Neural cell (in vitro differentiated cells): ENCODE measurements around the gene ATP2A1. TPM values are rescaled to one million over a fixed set of nuclear protein-coding genes. Genes with fewer than 3 reads are reported as not detected.

Experiments used
- H2AFZ ChIP-seq: fragments of 200-600, 300-800 bp; sonication (generic), shearing (Covaris generic); 2 replicates; pipeline ENCODE4 v1.6.0; 2014; ENCODE audit warnings: low read depth, mild to moderate bottlenecking, antibody characterized with exemption, low read length, moderate library complexity
- H3F3A ChIP-seq: fragments of 200-600 bp; shearing (Covaris generic); 2 replicates; pipeline ENCODE4 v1.6.1; 2016; ENCODE audit warnings: mild to moderate bottlenecking, moderate library complexity, mixed read lengths, antibody characterized with exemption, low read length; ENCODE audit not compliant: insufficient read depth, poor library complexity, severe bottlenecking
- H3K27ac ChIP-seq: fragments of 200-600, 300-800 bp; sonication (generic), shearing (Covaris generic); 2 replicates; pipeline ENCODE4 v1.5.1; 2014; ENCODE audit warnings: mild to moderate bottlenecking, low read length, moderate library complexity
- H3K27me3 ChIP-seq: fragments of 300-800, 200-600 bp; sonication (generic), shearing (Covaris generic); 2 replicates; pipeline ENCODE4 v1.6.0; 2014; ENCODE audit warnings: mild to moderate bottlenecking, low read depth, low read length, moderate library complexity; ENCODE audit not compliant: insufficient read depth
- H3K36me3 ChIP-seq: fragments of 300-800, 200-600 bp; sonication (generic), shearing (Covaris generic); 2 replicates; pipeline ENCODE4 v1.5.1; 2014; ENCODE audit warnings: mild to moderate bottlenecking, antibody characterized with exemption, low read length, moderate library complexity; ENCODE audit not compliant: insufficient read depth
- H3K4me2 ChIP-seq: fragments of 300-800, 200-600 bp; sonication (generic), shearing (Covaris generic); 2 replicates; pipeline ENCODE4 v1.6.0; 2014; ENCODE audit warnings: mild to moderate bottlenecking, low read length
- H3K4me3 ChIP-seq: fragments of 300-800, 200-600 bp; sonication (generic), shearing (Covaris generic); 2 replicates; pipeline ENCODE4 v1.5.1; 2014; ENCODE audit warnings: mild to moderate bottlenecking, low read length, moderate library complexity
- H3K79me2 ChIP-seq: fragments of 200-600 bp; shearing (Covaris generic); replicated peaks from 2 replicates; pipeline ENCODE4 v1.6.0; 2014; ENCODE audit warnings: mild to moderate bottlenecking, low read length, moderate library complexity; ENCODE audit not compliant: insufficient read depth
- H3K9ac ChIP-seq: fragments of 300-800, 200-600 bp; sonication (generic), shearing (Covaris generic); 2 replicates; pipeline ENCODE4 v1.6.1; 2016; ENCODE audit warnings: mild to moderate bottlenecking, low read length, mixed read lengths
- H3K9me2 ChIP-seq: fragments of 200-600 bp; shearing (Covaris generic); 2 replicates; pipeline ENCODE4 v1.6.1; 2016; ENCODE audit warnings: mild to moderate bottlenecking, low read length, mixed read lengths; ENCODE audit not compliant: insufficient read depth
- H3K9me3 ChIP-seq: fragments of 200-600, 300-800 bp; sonication (generic), shearing (Covaris generic); 2 replicates; pipeline ENCODE4 v1.6.1; 2016; ENCODE audit warnings: mild to moderate bottlenecking, mixed run types, low read length, moderate library complexity, mixed read lengths
- H4K20me1 ChIP-seq: fragments of 200-600 bp; shearing (Covaris generic); 2 replicates; pipeline ENCODE4 v1.6.1; 2016; ENCODE audit warnings: mild to moderate bottlenecking, mixed run types; ENCODE audit not compliant: insufficient read depth
- CTCF ChIP-seq: fragments of 450-650 bp; IDR thresholded peaks from 2 replicates; pipeline ENCODE4 v1.5.1; 2014; ENCODE audit warnings: antibody characterized with exemption, mild to moderate bottlenecking, moderate library complexity; ENCODE audit not compliant: poor library complexity, severe bottlenecking
- EP300 ChIP-seq: fragments of 450-650 bp; conservative IDR thresholded peaks from 2 replicates; pipeline ENCODE4 v1.6.1; 2014; ENCODE audit warnings: antibody characterized with exemption, mild to moderate bottlenecking, moderate library complexity; ENCODE audit not compliant: poor library complexity, severe bottlenecking
- EZH2 ChIP-seq: fragments of 200-600, 300-800 bp; shearing (Covaris generic), sonication (generic); IDR thresholded peaks from 2 replicates; pipeline ENCODE4 v1.6.1; 2014; ENCODE audit warnings: antibody characterized with exemption, low read length, borderline replicate concordance, mild to moderate bottlenecking; ENCODE audit not compliant: insufficient read depth, poor library complexity, severe bottlenecking
- MXI1 ChIP-seq: fragments of 450-650 bp; conservative IDR thresholded peaks from 2 replicates; pipeline ENCODE4 v1.6.1; 2014; ENCODE audit warnings: antibody characterized with exemption, mild to moderate bottlenecking; ENCODE audit not compliant: poor library complexity, severe bottlenecking
- POLR2AphosphoS5 ChIP-seq: IDR thresholded peaks from 2 replicates; pipeline ENCODE4 v1.6.1; 2012
- RAD21 ChIP-seq: fragments of 450-650 bp; conservative IDR thresholded peaks from 2 replicates; pipeline ENCODE4 v1.6.1; 2014; ENCODE audit warnings: antibody characterized with exemption, mild to moderate bottlenecking, moderate library complexity
- REST ChIP-seq: IDR thresholded peaks from 2 replicates; pipeline ENCODE4 v1.6.1; 2012; ENCODE audit warnings: borderline replicate concordance
- SMC3 ChIP-seq: fragments of 450-650 bp; conservative IDR thresholded peaks from 2 replicates; pipeline ENCODE4 v1.6.1; 2014; ENCODE audit warnings: antibody characterized with exemption, mild to moderate bottlenecking, moderate library complexity; ENCODE audit not compliant: poor library complexity
- TAF1 ChIP-seq: IDR thresholded peaks from 2 replicates; pipeline ENCODE4 v1.6.1; 2012; ENCODE audit warnings: low read depth
- polyA plus RNA-seq: library from polyadenylated mRNA; depleted of rRNA; stranded (reverse); fragments of >200 nt; gene quantifications from 2 replicates; pipeline ENCODE4 v1.2.3, GENCODE V29; 2014

The ATP2A1 gene
- polyA plus RNA-seq, 1 donor from 2014 or later, result 0.06 TPM

- TF ChIP-seq EZH2 (no peak), POLR2AphosphoS5 (no peak), TAF1 (no peak), EP300 (no peak), REST (no peak), SMC3 (no peak), CTCF (no peak), MXI1 (no peak), RAD21 (no peak)
- no peak overlapping the region for H2AFZ ChIP-seq
- H3K27me3 ChIP-seq, result no peaks in the 10 kb centered on the region
- no peak overlapping the region for H3K4me3 ChIP-seq
- H3K4me2 ChIP-seq, result no peak overlapping the region
- no peaks in the 10 kb centered on the region for H3K9me2 ChIP-seq
- no peaks in the 10 kb centered on the region for H3K9me3 ChIP-seq
- no peaks in the 10 kb centered on the region for H3K79me2 ChIP-seq
- no peaks in the 10 kb centered on the region for H4K20me1 ChIP-seq
- H3K9ac ChIP-seq, result no peak overlapping the region
- H3K36me3 ChIP-seq, result no peaks in the 10 kb centered on the region
- no peaks in the 10 kb centered on the region for H3F3A ChIP-seq
- no peak overlapping the region for H3K27ac ChIP-seq
Measured at GRCh38 chr16:28898266-28898665, 20.0 kb downstream of the ATP2A1 start.

GRCh38 chr16:28898942-28899341, 20.7 kb downstream of the ATP2A1 start:
- H3K9me3 ChIP-seq, result no peaks in the 10 kb centered on the region
- H3K79me2 ChIP-seq, result no peaks in the 10 kb centered on the region
- H3F3A ChIP-seq, result no peaks in the 10 kb centered on the region
- no peak overlapping the region for H3K9ac ChIP-seq
- no peak overlapping the region for H3K4me2 ChIP-seq
- H2AFZ ChIP-seq, result no peak overlapping the region
- no peaks in the 10 kb centered on the region for H3K9me2 ChIP-seq
- TF ChIP-seq SMC3, result no peak
- no peak for TF ChIP-seq EZH2
- no peak for TF ChIP-seq CTCF
- TF ChIP-seq TAF1, result no peak
- no peak for TF ChIP-seq MXI1
- no peak for TF ChIP-seq REST
- TF ChIP-seq RAD21, result no peak
- TF ChIP-seq POLR2AphosphoS5, result no peak
- no peak for TF ChIP-seq EP300
- H3K27ac ChIP-seq, result no peak overlapping the region
- H3K36me3 ChIP-seq, result no peaks in the 10 kb centered on the region
- H3K4me3 ChIP-seq, result no peak overlapping the region
- H3K27me3 ChIP-seq, result no peaks in the 10 kb centered on the region
- H4K20me1 ChIP-seq, result no peaks in the 10 kb centered on the region
